PC-3 (cell line): ENCODE results near the gene POLA1. TPM values are rescaled to one million over a fixed set of nuclear protein-coding genes. Genes with fewer than 3 reads are reported as not detected.

Source experiments
- ATAC-seq: fragments of 200-7000 bp; cut with Tn5 transposase; 2 replicates; pipeline ENCODE4 v1.9.1; 2020; ENCODE audit warnings: mild to moderate bottlenecking, moderate library complexity
- BruUV-seq: library from RNA; stranded (reverse); fragments of 400-500 nt; replicated peaks from 2 replicates; lab custom pipeline; 2021; lab: Mats Ljungman, UMichigan
- CTCF ChIA-PET: fragments of 300-600 bp; sonication (Branson Sonifier 250); formaldehyde crosslinking; loops from one replicate; lab custom pipeline; 2022; ENCODE audit warnings: antibody characterized with exemption; lab: Charles Lee
- POLR2A ChIA-PET: fragments of 300-600 bp; sonication (Branson Sonifier 250); formaldehyde crosslinking; loops from one replicate; lab custom pipeline; 2022; ENCODE audit warnings: antibody characterized with exemption; ENCODE audit not compliant: unreplicated experiment; lab: Charles Lee
- DNase-seq: peaks from one replicate; pipeline ENCODE4 v3.0.0-alpha.2; 2015
- H2AFZ ChIP-seq: fragments of 300-600 bp; sonication (generic); 2 replicates; pipeline ENCODE4 v1.6.0; 2016; ENCODE audit warnings: antibody characterized with exemption, low read length
- H3F3A ChIP-seq: fragments of 300-600 bp; sonication (generic); one replicate; pipeline ENCODE4 v1.6.0; 2017; ENCODE audit warnings: antibody characterized with exemption, low read length, control low read depth, mild to moderate bottlenecking; ENCODE audit not compliant: unreplicated experiment
- H3K27ac ChIP-seq: fragments of 300-600 bp; sonication (generic); 2 replicates; pipeline ENCODE4 v1.5.1; 2016; ENCODE audit warnings: mild to moderate bottlenecking, low read length
- H3K27me3 ChIP-seq: fragments of 300-600 bp; sonication (generic); 2 replicates; pipeline ENCODE4 v1.6.1; 2016; ENCODE audit warnings: low read length, mixed read lengths
- H3K36me3 ChIP-seq: fragments of 300-600 bp; sonication (generic); 2 replicates; pipeline ENCODE4 v1.6.1; 2016; ENCODE audit warnings: low read depth, mixed run types, low read length, mixed read lengths
- H3K4me1 ChIP-seq: fragments of 300-600 bp; sonication (generic); 2 replicates; pipeline ENCODE4 v1.5.1; 2016; ENCODE audit warnings: low read length; ENCODE audit not compliant: insufficient read depth
- H3K4me2 ChIP-seq: fragments of 300-600 bp; sonication (generic); 2 replicates; pipeline ENCODE4 v1.6.0; 2016; ENCODE audit warnings: low read length
- H3K4me3 ChIP-seq: fragments of 300-600 bp; sonication (generic); 2 replicates; pipeline ENCODE4 v1.5.1; 2016; ENCODE audit warnings: mild to moderate bottlenecking, low read length, mixed read lengths
- H3K79me2 ChIP-seq: fragments of 300-600 bp; sonication (generic); 2 replicates; pipeline ENCODE4 v1.6.1; 2017; ENCODE audit warnings: low read length, mixed read lengths
- H3K9ac ChIP-seq: fragments of 300-600 bp; sonication (generic); 2 replicates; pipeline ENCODE4 v1.6.0; 2016; ENCODE audit warnings: mild to moderate bottlenecking, low read length
- H3K9me2 ChIP-seq: fragments of 300-600 bp; sonication (generic); replicated peaks from 2 replicates; pipeline ENCODE4 v1.6.1; 2016; ENCODE audit warnings: mixed run types, low read length, mixed read lengths
- H3K9me3 ChIP-seq: fragments of 300-600 bp; sonication (generic); 2 replicates; pipeline ENCODE4 v1.6.1; 2016; ENCODE audit warnings: low read length, mixed read lengths
- H4K20me1 ChIP-seq: fragments of 300-600 bp; sonication (generic); 2 replicates; pipeline ENCODE4 v1.6.1; 2016; ENCODE audit warnings: low read length, mixed read lengths
- EZH2 ChIP-seq: fragments of 300-600 bp; sonication (generic); IDR thresholded peaks from one replicate; pipeline ENCODE4 v1.6.1; 2017; ENCODE audit warnings: antibody characterized with exemption, mild to moderate bottlenecking, low read length; ENCODE audit not compliant: unreplicated experiment
- EZH2phosphoT487 ChIP-seq: fragments of 300-600 bp; sonication (generic); IDR thresholded peaks from 2 replicates; pipeline ENCODE4 v1.6.1; 2018; ENCODE audit warnings: mild to moderate bottlenecking, antibody characterized with exemption, low read length, borderline replicate concordance
- intact Hi-C: fragments of 100-400 bp; cut with micrococcal nuclease; formaldehyde crosslinking; loops from 2 replicates; pipeline ENCODE4 v1.9.0; 2023
- total RNA-seq: library from RNA; depleted of rRNA; stranded (reverse); fragments of >200 nt; gene quantifications from 2 replicates; pipeline ENCODE4 v1.2.3, GENCODE V29; 2014
- TF ChIP-seq, protein P1 (sequence below): fragments of 300-600 bp; sonication (generic); conservative IDR thresholded peaks from 2 replicates; pipeline ENCODE4 v1.5.1; 2017; ENCODE audit warnings: antibody characterized with exemption, low read depth, mild to moderate bottlenecking, low read length

Gene POLA1
- total RNA-seq, 1 experiment from 2014 or later, result 19.6 TPM

DNA sequence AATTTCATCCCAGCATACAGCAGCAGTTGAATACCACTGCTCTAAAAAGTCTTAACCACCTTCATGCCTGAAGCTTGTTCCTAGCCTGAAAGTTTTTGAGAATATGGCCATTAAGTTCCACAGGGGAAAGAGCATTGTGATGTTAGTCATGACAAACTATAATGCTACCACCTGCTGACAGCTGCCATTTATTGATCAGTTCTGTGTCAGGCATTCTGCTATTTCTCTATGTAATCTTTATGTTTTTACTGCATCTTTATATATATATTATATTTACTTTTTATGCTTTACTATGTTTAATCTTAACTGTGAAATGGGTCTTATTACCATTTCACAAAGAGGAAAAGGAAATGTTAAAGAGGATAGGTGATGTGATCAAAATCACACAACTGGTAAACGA lies 268.1 kb downstream of the POLA1 start:
- BruUV-seq, result no TSS peak
- intact Hi-C loops, result no loop called here
- CTCF ChIA-PET, result no interaction called here
- Histone ChIP-seq H3K4me2 (no peak overlapping the region), H3K27ac (no peak overlapping the region), H3K9me2 (no peaks in the 10 kb centered on the region), H3K4me1 (no peaks in the 10 kb centered on the region; the same call in 1 of the 2 replicates), H2AFZ (no peak overlapping the region), H3K36me3 (no peaks in the 10 kb centered on the region), H4K20me1 (no peaks in the 10 kb centered on the region), H3K4me3 (no peak overlapping the region), H3K9ac (no peak overlapping the region), H3K9me3 (no peaks in the 10 kb centered on the region), H3F3A (no peaks in the 10 kb centered on the region), H3K27me3 (no peaks in the 10 kb centered on the region), H3K79me2 (no peaks in the 10 kb centered on the region)
- no peak for TF ChIP-seq EZH2
- TF ChIP-seq EZH2phosphoT487, result no peak
- TF ChIP-seq, protein P1, sequence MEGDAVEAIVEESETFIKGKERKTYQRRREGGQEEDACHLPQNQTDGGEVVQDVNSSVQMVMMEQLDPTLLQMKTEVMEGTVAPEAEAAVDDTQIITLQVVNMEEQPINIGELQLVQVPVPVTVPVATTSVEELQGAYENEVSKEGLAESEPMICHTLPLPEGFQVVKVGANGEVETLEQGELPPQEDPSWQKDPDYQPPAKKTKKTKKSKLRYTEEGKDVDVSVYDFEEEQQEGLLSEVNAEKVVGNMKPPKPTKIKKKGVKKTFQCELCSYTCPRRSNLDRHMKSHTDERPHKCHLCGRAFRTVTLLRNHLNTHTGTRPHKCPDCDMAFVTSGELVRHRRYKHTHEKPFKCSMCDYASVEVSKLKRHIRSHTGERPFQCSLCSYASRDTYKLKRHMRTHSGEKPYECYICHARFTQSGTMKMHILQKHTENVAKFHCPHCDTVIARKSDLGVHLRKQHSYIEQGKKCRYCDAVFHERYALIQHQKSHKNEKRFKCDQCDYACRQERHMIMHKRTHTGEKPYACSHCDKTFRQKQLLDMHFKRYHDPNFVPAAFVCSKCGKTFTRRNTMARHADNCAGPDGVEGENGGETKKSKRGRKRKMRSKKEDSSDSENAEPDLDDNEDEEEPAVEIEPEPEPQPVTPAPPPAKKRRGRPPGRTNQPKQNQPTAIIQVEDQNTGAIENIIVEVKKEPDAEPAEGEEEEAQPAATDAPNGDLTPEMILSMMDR, result no peak
- ATAC-seq (no peak), DNase-seq (no peak)
- POLR2A ChIA-PET, result no interaction called here

GRCh38 chrX:24963823-24964222 lies 270.1 kb downstream of the POLA1 start:
- no peak for ATAC-seq
- Histone ChIP-seq H3K36me3 (no peaks in the 10 kb centered on the region), H4K20me1 (no peaks in the 10 kb centered on the region), H3K79me2 (no peaks in the 10 kb centered on the region), H2AFZ (no peak overlapping the region), H3K9me2 (no peaks in the 10 kb centered on the region), H3K4me1 (no peaks in the 10 kb centered on the region), H3K9ac (no peak overlapping the region), H3K4me3 (no peak overlapping the region), H3K27me3 (no peaks in the 10 kb centered on the region), H3K4me2 (no peak overlapping the region), H3F3A (no peaks in the 10 kb centered on the region), H3K9me3 (no peaks in the 10 kb centered on the region), H3K27ac (no peak overlapping the region)
- intact Hi-C loops, result no loop called here
- ChIA-PET CTCF (no interaction called here), POLR2A (no interaction called here)
- no peak for DNase-seq
- no TSS peak for BruUV-seq
- TF ChIP-seq, protein P1, result no peak
- TF ChIP-seq EZH2, result no peak
- TF ChIP-seq EZH2phosphoT487, result no peak

DNA sequence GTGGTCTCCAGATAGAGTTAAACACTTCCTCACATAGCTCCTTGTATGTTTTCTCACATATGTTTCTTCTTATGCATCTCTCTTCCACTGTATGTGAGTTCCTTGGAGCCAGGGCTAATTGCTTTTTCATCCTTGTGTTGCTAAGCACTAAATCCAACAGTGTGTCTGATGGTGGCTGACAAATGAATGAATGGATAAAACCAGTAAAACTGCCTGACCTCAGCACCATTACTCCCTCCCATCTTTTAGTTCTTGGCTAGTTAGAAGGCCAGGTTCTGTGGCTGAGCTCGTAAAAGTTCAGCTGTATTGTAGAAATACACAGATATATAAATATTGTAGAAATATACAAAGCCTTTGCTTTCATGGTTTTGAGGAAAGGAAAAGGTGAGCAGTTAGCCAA lies 271.7 kb downstream of the POLA1 start:
- Histone ChIP-seq H3K27me3 (no peaks in the 10 kb centered on the region), H3K9ac (no peak overlapping the region), H3K9me2 (no peaks in the 10 kb centered on the region), H3K4me3 (no peak overlapping the region), H3K4me1 (no peaks in the 10 kb centered on the region), H4K20me1 (no peaks in the 10 kb centered on the region), H3F3A (no peaks in the 10 kb centered on the region), H3K9me3 (no peaks in the 10 kb centered on the region), H3K27ac (no peak overlapping the region), H3K4me2 (no peak overlapping the region), H3K79me2 (no peaks in the 10 kb centered on the region), H3K36me3 (no peaks in the 10 kb centered on the region), H2AFZ (no peak overlapping the region)
- TF ChIP-seq EZH2, result no peak
- TF ChIP-seq EZH2phosphoT487, result no peak
- TF ChIP-seq, protein P1, result no peak
- DNase-seq, result no peak
- POLR2A ChIA-PET, result no interaction called here
- BruUV-seq, result no TSS peak
- intact Hi-C loops, result no loop called here
- ATAC-seq, result no peak
- CTCF ChIA-PET, result no interaction called here
